K562 (cell line): Measurements from ENCODE around the gene YARS1. TPM values are rescaled to one million over a fixed set of nuclear protein-coding genes. Genes with fewer than 3 reads are reported as not detected.

Source experiments
- AFF4 ChIP-seq: sonication (generic); formaldehyde crosslinking; IDR thresholded peaks from 2 replicates; pipeline ENCODE4 v1.8.0; 2023; ENCODE audit warnings: mild to moderate bottlenecking, missing genetic modification reagents
- CSDE1 ChIP-seq, 2 experiments: fragments of 450-650 bp; IDR thresholded peaks; 2 replicates each; pipeline ENCODE4 v1.6.1; 2016; ENCODE audit warnings: mild to moderate bottlenecking in 1 of 2
- E2F6 ChIP-seq, 2 experiments: IDR thresholded peaks; 2 replicates each; pipeline ENCODE4 v1.6.1; 2011; ENCODE audit warnings: borderline replicate concordance in 1 of 2, control low read depth in 1 of 2, low read depth in 1 of 2, low read length in 1 of 2, mild to moderate bottlenecking in 1 of 2, mixed read lengths in 1 of 2, moderate library complexity in 1 of 2; ENCODE audit not compliant: insufficient read depth in 1 of 2, insufficient read length in 1 of 2, poor library complexity in 1 of 2, severe bottlenecking in 1 of 2; ENCODE audit errors: extremely low read depth in 1 of 2
- EZH2 ChIP-seq: IDR thresholded peaks from 2 replicates; pipeline ENCODE4 v1.6.1; 2012; ENCODE audit warnings: low read depth, mild to moderate bottlenecking, inconsistent platforms, low read length, borderline replicate concordance
- FIP1L1 ChIP-seq: fragments of 200-400 bp; formaldehyde crosslinking; IDR thresholded peaks from 2 replicates; pipeline ENCODE4 v1.6.1; 2018; ENCODE audit warnings: mild to moderate bottlenecking, low read depth, low read length; ENCODE audit not compliant: poor library complexity, severe bottlenecking
- JUND ChIP-seq, 2 experiments: IDR thresholded peaks; 2 replicates in 1 of 2; 3 replicates in 1 of 2; pipeline ENCODE4 v1.6.1; 2011; ENCODE audit warnings: borderline replicate concordance in 2 of 2, low read depth in 2 of 2, low read length in 2 of 2, improper control_type of control experiment in 1 of 2, missing biosample characterization in 1 of 2, missing genetic modification characterization in 1 of 2, missing genetic modification reagents in 1 of 2
- NCOA2 ChIP-seq, 2 experiments: fragments of 450-650 bp; IDR thresholded peaks; 2 replicates each; pipeline ENCODE4 v1.6.1; 2018; ENCODE audit warnings: mild to moderate bottlenecking in 2 of 2, moderate library complexity in 1 of 2; ENCODE audit not compliant: partially characterized antibody in 2 of 2
- NFRKB ChIP-seq: fragments of 450-650 bp; IDR thresholded peaks from 2 replicates; pipeline ENCODE4 v1.6.1; 2016; ENCODE audit warnings: low read depth
- PHB ChIP-seq: fragments of 250-450 bp; sonication (Bioruptor Pico); IDR thresholded peaks from 2 replicates; pipeline ENCODE4 v1.5.0; 2021
- SFPQ ChIP-seq: fragments of 200-400 bp; formaldehyde crosslinking; IDR thresholded peaks from 2 replicates; pipeline ENCODE4 v1.6.1; 2017; ENCODE audit warnings: mild to moderate bottlenecking, low read depth, low read length, moderate library complexity
- SRSF7 ChIP-seq: fragments of 200-400 bp; formaldehyde crosslinking; optimal IDR thresholded peaks from 2 replicates; pipeline ENCODE3; 2017; ENCODE audit warnings: mild to moderate bottlenecking, low read depth, low read length
- TFAM ChIP-seq: fragments of 250-450 bp; sonication (Bioruptor Pico); conservative IDR thresholded peaks from 2 replicates; pipeline ENCODE4 v1.5.0; 2021; ENCODE audit warnings: mild to moderate bottlenecking, moderate library complexity
- ZNF324 ChIP-seq: fragments of 250-450 bp; sonication (Bioruptor Pico); IDR thresholded peaks from 2 replicates; pipeline ENCODE4 v1.4.0; 2020; ENCODE audit warnings: mild to moderate bottlenecking
- ZNF609 ChIP-seq: sonication (generic); formaldehyde crosslinking; IDR thresholded peaks from 2 replicates; pipeline ENCODE4 v1.8.1; 2023; ENCODE audit warnings: missing genetic modification reagents, mild to moderate bottlenecking, borderline replicate concordance
- polyA plus RNA-seq, 8 experiments: library from polyadenylated mRNA; depleted of rRNA in 4 of 8; stranded (reverse) in 5 of 8; unstranded in 3 of 8; fragments of >200 nt; fragmentation: Nextera tagmentation in 2 of 8; fragmentation: Illumina TruSeq in 1 of 8; extraction: Ambion mirVana in 2 of 8; extraction: Trizol in 1 of 8; gene quantifications; 2 replicates each; pipeline versions ENCODE4 v1.2.1 to v1.2.3, GENCODE V29; 2011 to 2014; ENCODE audit warnings: inconsistent platforms in 1 of 8, missing spikeins in 1 of 8
- total RNA-seq, 7 experiments: library from RNA; depleted of rRNA in 6 of 7; stranded (reverse); fragments of >200 nt in 6 of 7; fragmentation: Illumina TruSeq in 2 of 7; extraction: Trizol in 2 of 7; gene quantifications; 2 replicates each; pipeline versions ENCODE4 v1.2.1 to v1.2.3, GENCODE V29; 2011 to 2021; ENCODE audit warnings: low replicate concordance in 1 of 7

YARS1 gene
- total and polyA plus RNA-seq, 9 of the 15 experiments (the other 6 are each of a cell fraction or from before 2014, with no cell fraction given), result 66.2 to 336 (median 201) TPM

GRCh38 chr1:32769524-32770220 is 47.5 kb downstream of the YARS1 start (continued):
- TF ChIP-seq ZNF609 (CRISPR knock-in tag) (no peak), FIP1L1 (peak; percentile 51), CSDE1 (IDR thresholded peaks at IDR 0.05) (no peak), TFAM (CRISPR knock-in tag) (no peak), EZH2 (no peak), SFPQ (no peak), E2F6 (IDR thresholded peaks at IDR 0.05; ENCODE audit: borderline replicate concordance in 1 of 2, extremely low read depth in 1 of 2, insufficient read depth in 1 of 2, insufficient read length in 1 of 2, low read depth in 1 of 2, low read length in 1 of 2, poor library complexity in 1 of 2, severe bottlenecking in 1 of 2) (peak in 1 of 2 experiments; percentile 65), ZNF324 (CRISPR knock-in tag) (no peak), NFRKB (no peak), SRSF7 (no peak), AFF4 (CRISPR knock-in tag) (no peak), NCOA2 (IDR thresholded peaks at IDR 0.05; ENCODE audit: partially characterized antibody in 2 of 2) (no peak), JUND (IDR thresholded peaks at IDR 0.05; ENCODE audit: borderline replicate concordance, low read depth, low read length) (peak; percentile 74), JUND (tag; IDR thresholded peaks at IDR 0.05; ENCODE audit: borderline replicate concordance, low read depth, low read length) (no peak; the same call in 2 of the 3 replicates), PHB (CRISPR knock-in tag) (no peak)
